IPS-NIHi7 (cell line): ENCODE data around the gene LMO4.
A peak's percentile ranks its signal among the peaks of the same experiment; 100 is the strongest.

Source experiments
- DNase-seq: peaks from one replicate; pipeline ENCODE4 v3.0.0; 2012; ENCODE audit warnings: mixed read lengths; ENCODE audit errors: extremely low spot score

LMO4 gene

GRCh38 chr1:87327376-87328271 is 1.1 kb upstream of the LMO4 start:
- DNase-seq, result no peak

GRCh38 chr1:87329051-87329525 is 408 bp downstream of the LMO4 start:
- DNase-seq, result peak; percentile 20

GRCh38 chr1:87329526-87330056 is 911 bp downstream of the LMO4 start:
- no peak for DNase-seq

GRCh38 chr1:87330057-87330884 is 1.6 kb downstream of the LMO4 start:
- DNase-seq, result no peak

- no peak for DNase-seq
Measured at GRCh38 chr1:87330885-87331364, 2.2 kb downstream of the LMO4 start.

- peak; percentile 78 for DNase-seq
Measured at GRCh38 chr1:87331365-87332241, 2.9 kb downstream of the LMO4 start.

- DNase-seq, result no peak
Measured at GRCh38 chr1:87333692-87334347, 5.1 kb downstream of the LMO4 start.

GRCh38 chr1:87334351-87335174 is 5.9 kb downstream of the LMO4 start:
- peak; percentile 50 for DNase-seq

GRCh38 chr1:87335175-87335884 is 6.7 kb downstream of the LMO4 start:
- DNase-seq, result peak; percentile 63

GRCh38 chr1:87336623-87337067 is 8.0 kb downstream of the LMO4 start:
- no peak for DNase-seq

- no peak for DNase-seq
Measured at GRCh38 chr1:87337606-87338005, 8.9 kb downstream of the LMO4 start.

GRCh38 chr1:87338566-87338965 is 9.9 kb downstream of the LMO4 start:
- DNase-seq, result no peak

GRCh38 chr1:87344231-87344630 is 15.6 kb downstream of the LMO4 start:
- DNase-seq, result no peak

GRCh38 chr1:87346130-87346814 is 17.6 kb downstream of the LMO4 start:
- DNase-seq, result no peak

- no peak for DNase-seq
Measured at GRCh38 chr1:87348341-87349019, 19.8 kb downstream of the LMO4 start.

- no peak for DNase-seq
Measured at GRCh38 chr1:87349036-87349435, 20.4 kb downstream of the LMO4 start.

- no peak for DNase-seq
Measured at GRCh38 chr1:87355894-87356293, 27.2 kb downstream of the LMO4 start.

GRCh38 chr1:87356591-87356990 is 27.9 kb downstream of the LMO4 start:
- no peak for DNase-seq
